GM19328 (cell line): ENCODE results near the gene THADA.
"Not testable (repeated sequence)": the region's sequence is repeated elsewhere in the genome, so short reads cannot be mapped to it uniquely, and the experiment has no call there.

Experiments used
- ATAC-seq: cut with Tn5 transposase; IDR thresholded peaks from one replicate; pipeline ENCODE4 v1.9.1; 2021; ENCODE audit warnings: mild to moderate bottlenecking, moderate library complexity; ENCODE audit not compliant: unreplicated experiment

Gene THADA

GRCh38 chr2:43595603-43596412 lies at the start of gene THADA:
Gene THADA, minus strand, starts transcription at chr2:43596038. Its CDS starts 3,646 bp downstream, at chr2:43592392.
- ATAC-seq = peak; percentile 98

DNA sequence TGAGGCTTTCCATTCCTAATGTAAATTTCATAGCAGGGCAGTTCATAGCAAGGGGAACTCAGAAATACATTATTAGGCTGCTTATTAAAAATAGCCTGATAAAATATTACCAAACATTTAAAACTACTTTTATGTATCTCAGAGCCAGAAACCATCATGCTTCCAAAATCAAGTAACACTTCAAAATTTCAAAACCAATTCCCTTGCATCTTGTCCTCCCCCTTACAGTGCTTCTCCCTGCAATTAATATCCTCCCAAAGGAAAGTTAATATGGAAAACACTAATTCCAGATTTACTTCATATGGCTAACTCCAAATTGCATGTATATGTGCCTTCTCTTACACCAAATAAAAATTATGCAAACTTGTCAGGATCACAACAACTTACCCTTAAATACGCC lies 47.8 kb upstream of the THADA start:
- no peak for ATAC-seq

GRCh38 chr2:43642363-43642762 lies 46.5 kb upstream of the THADA start:
- no peak for ATAC-seq

- ATAC-seq = peak; percentile 99
Observed at GRCh38 chr2:43637030-43637803, 41.4 kb upstream of the THADA start, which contains the start of gene PLEKHH2. Gene PLEKHH2, plus strand, starts transcription at chr2:43637260. Its CDS starts 7,414 bp downstream, at chr2:43644674.

DNA sequence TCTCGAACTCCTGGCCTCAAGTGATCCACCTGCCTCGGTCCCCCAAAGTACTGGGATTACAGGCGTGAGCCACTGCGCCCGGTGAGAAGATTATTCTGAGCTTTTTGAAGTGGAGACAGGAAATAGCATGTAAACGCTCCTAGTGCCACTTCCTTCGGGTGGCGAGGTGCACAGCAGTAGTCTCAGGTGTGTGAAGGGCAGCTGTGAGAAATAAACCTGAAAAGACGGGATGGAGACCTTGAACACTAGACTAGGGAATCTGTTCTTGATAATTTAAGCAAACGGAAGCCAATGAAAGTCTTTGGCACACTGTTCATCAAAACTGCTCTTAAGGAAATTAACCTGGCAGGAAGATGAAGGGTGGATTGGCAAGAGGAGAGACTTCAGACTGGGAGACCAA lies 40.8 kb upstream of the THADA start:
- no peak for ATAC-seq

- ATAC-seq = not testable (repeated sequence)
Observed at GRCh38 chr2:43636153-43636552, 40.3 kb upstream of the THADA start.

- ATAC-seq = no peak
Observed at GRCh38 chr2:43634604-43635306, 38.9 kb upstream of the THADA start.

DNA sequence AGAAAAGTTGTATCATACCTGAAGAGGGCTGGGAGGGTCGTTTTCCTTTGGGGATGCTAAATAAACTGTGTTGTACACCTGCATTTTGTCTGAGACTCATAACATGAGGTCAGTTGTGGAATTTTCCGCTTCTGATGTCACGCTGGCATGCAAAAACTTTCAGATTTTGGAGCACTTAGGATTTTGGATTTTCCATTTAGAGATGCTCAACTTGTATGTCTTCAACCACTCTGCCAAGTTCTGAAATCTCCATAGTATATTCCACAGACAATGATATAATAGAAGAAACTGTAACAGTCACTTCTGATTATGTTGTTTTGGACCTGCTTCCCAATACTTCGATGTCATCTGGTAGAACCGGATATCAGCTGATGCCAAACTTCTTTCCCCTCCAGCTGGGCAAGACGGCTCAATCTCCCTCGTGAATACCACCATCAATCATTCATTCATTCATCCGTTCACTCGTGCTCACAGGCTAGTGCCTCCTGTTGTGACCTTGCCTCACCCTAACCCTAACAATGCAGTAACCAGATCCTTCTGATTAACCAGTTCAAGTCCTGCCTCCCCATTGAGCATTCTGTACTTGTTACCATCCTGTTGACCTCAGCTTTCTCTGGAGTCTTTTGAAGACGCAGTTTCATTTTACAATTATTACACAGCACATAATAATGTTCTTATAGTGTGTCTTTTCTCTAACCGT lies 35.9 kb upstream of the THADA start:
- ATAC-seq = no peak

- ATAC-seq = no peak
Observed at GRCh38 chr2:43622931-43623451, 27.2 kb upstream of the THADA start.

DNA sequence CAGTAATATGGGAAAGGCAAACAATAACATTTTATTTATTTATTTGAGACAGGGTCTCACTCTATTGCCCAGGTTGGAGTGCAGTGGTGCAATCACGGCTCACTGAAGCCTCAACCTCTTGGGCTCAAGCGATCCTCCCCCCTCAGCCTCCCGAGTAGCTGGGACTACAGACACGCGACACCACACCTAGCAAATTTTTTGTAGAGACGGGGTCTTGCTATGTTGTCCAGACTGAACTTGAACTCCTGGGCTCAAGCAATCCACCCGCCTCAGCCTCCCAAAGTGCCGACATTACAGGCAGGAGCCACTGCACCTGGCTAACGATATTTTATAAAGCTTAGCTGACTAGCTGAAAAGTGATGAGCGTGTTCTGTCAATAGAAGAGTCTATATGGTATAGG lies 23.7 kb upstream of the THADA start:
- no peak for ATAC-seq

DNA sequence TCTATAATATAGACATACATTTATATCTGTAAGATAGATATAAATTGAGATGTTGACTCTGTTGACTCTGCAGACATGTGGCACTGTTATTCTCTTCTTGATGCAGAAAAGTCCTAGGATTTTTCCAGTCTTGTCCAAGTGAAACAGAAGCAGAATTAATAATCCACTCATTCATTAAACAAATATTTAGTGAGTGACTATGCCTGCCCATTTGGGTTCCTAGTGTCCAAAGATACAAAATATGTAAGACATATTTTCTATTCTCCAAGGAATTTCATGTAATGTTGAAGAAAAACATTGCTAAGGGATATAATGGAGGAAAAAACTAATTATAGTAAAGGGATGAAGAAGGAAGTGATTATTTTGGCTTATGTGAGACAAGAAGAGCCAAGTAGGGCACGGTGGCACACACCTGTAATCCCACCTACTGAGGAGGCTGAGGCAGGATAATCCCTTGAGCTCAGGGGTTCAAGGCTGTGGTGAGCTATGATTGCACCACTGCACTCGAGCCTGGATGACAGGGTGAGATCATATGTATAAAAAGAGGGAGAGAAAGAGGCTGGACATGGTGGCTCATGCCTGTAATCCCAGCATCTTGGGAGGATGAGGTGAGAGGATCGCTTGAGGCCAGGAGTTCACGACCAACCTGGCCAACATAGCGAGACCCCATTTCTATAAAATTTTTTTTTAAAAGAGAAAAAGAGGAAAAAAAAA lies 21.3 kb upstream of the THADA start:
- ATAC-seq = no peak

DNA sequence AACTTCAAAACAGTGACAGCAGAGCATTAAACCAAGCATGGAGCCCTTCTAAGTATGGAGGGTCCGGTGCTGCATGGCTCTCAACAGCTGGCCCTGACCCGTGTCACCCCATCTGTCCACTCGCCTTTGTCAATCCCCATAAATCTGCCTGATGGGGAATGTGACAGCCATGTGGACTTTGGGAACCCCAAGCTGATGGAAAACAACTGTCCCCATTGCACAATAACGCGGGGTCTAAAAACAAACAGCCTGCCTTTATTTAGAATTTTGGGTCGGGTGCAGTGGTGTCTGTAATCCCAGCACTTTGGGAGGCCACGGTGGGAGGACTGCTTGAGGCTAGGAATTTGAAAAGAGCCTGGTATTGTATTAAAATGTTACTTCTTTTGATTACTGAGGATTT lies 17.1 kb upstream of the THADA start:
- ATAC-seq = no peak

DNA sequence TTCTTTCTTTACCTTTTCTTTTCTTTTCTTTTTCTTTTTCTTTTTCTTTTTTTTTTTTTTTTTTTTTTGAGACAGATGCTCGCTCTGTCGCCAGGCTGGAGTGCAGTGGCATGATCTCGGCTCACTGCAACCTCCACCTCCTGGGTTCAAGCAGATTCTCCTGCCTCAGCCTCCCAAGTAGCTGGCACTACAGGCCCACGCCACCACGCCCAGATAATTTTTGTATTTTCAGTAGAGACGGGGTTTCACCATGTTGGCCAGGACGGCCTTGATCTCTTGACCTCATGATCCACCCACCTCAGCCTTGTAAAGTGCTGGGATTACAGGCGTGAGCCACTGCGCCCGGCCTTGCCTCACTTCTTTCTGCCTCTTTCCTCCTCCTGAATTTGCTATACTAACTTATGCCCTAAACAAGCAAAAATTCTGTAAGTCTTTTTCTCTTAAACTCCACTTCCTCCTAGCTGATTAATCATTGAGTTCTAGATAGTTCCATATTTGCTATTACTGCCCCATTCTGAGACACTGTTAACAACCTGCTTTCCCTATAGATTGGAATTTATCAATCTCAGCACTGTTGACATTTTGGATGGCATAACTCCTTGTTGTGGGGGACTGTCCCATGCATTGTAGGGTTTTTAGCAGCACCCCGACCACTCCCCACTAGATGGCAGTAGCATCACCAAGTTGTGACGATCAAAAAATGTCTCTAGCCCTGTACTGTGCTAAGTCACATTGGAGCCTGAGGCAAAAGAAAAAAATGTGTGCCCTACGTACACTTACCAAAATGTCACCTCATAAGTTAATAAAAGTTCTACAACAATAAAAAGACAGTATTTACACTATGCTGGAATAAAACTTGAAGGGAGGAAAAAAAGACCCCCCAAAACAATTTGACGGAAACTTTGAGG lies 16.4 kb upstream of the THADA start:
- ATAC-seq = peak; percentile 60

DNA sequence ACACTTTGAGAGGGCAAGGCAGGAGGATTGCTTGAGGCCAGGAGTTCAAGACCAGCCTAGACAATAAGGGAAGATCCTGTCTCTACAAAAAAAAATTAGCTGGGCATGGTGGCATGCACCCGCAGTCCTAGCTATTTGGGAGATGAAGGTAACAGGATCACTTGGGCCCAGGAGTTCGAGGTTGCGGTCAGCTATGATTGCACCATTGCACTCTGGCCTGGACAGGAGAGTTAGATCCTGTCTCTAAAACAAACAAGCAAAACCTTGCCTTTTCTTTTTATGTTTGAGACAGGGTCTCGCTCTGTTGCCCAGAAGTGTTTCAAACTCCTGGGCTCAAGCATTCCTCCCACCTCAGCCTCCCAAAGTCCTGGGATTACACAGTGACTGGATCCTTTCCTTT lies 14.5 kb upstream of the THADA start:
- no peak for ATAC-seq

DNA sequence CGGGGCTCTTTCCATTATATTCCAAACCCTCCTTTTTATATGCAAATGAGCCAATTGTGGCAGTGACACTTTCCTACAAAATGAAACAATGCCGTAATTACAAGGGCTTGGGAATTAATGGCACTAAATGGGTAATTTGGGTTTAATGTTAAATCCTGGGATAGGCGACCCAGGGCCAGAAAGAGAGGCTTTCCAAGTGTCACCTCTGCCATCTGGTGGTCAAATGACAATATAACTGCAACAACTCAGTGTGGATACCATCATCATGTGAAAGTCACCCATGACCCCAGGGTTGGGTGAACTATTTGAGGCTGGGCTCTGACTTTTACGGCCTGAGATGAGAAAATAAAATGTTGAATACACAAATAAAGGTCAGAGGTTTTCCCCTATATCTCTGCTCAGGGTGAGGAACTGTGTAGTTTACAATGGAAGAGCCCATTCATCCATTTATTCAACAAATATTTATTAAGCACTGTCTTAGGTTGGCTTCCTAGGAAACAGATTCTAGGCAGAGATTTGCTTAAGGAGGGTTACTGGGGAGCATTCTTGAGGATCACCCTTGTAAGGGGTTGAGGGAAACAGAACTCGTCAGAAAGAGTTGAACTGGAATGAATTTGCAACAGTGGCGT lies 13.6 kb upstream of the THADA start:
- no peak for ATAC-seq

GRCh38 chr2:43605851-43606250 lies 10.0 kb upstream of the THADA start:
- ATAC-seq = no peak

DNA sequence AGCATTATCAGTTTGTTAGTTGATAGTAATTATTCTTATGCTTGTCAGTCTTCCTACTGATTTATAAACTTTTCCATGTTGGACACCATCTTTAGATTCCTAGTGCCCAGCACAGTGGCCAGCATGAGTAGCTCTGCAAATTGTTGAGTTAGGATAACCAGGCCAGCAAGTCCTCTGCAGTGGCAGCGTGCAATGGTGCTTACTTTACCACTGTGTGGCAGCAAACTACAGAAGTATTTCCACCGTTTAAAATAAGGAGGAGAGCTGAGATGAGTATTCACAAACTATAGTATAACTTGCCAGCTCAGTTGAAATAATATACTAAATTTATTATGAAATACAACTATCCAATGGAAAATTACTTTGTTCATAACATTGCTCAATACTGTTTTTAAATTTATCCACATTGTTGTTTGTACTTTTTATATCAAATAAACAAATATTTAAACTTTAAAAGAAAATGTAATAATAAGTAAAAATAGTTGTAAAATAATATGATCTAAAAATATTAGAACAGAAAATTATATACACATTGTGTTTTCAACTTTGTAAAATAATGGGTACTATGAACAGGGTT lies 9.3 kb upstream of the THADA start:
- ATAC-seq = no peak

- no peak for ATAC-seq
Observed at GRCh38 chr2:43604674-43605073, 8.8 kb upstream of the THADA start.
